PC-9 (cell line): ENCODE data around the gene ROS1. TPM values are rescaled to one million over a fixed set of nuclear protein-coding genes. Genes with fewer than 3 reads are reported as not detected.

Experiments used
- BruUV-seq: library from RNA; stranded (reverse); fragments of 400-500 nt; replicated peaks from 2 replicates; lab custom pipeline; 2021; lab: Mats Ljungman, UMichigan
- CTCF ChIA-PET: fragments of 300-600 bp; sonication (Branson Sonifier 250); formaldehyde crosslinking; loops from one replicate; lab custom pipeline; 2022; ENCODE audit warnings: antibody characterized with exemption; lab: Charles Lee
- POLR2A ChIA-PET: fragments of 300-600 bp; sonication (Branson Sonifier 250); formaldehyde crosslinking; loops from one replicate; lab custom pipeline; 2022; ENCODE audit warnings: antibody characterized with exemption; ENCODE audit not compliant: unreplicated experiment; lab: Charles Lee
- DNase-seq, 2 experiments: peaks; one replicate each; pipeline versions ENCODE4 v3.0.0 to v3.0.0-alpha.2; 2015 to 2022; ENCODE audit warnings: mixed read lengths in 1 of 2
- H2AFZ ChIP-seq: fragments of 200-600 bp; sonication (generic); 2 replicates; pipeline ENCODE4 v1.8.1; 2017; ENCODE audit warnings: antibody characterized with exemption
- H3F3A ChIP-seq: fragments of 200-600 bp; sonication (generic); 2 replicates; pipeline ENCODE4 v1.8.1; 2017; ENCODE audit warnings: antibody characterized with exemption, mild to moderate bottlenecking, low read depth; ENCODE audit not compliant: insufficient read depth
- H3K27ac ChIP-seq: fragments of 200-600 bp; sonication (generic); 2 replicates; pipeline ENCODE4 v1.6.1; 2016; ENCODE audit warnings: mixed run types
- H3K27me3 ChIP-seq: fragments of 200-600 bp; sonication (generic); 2 replicates; pipeline ENCODE4 v1.6.1; 2016; ENCODE audit warnings: low read depth, mixed run types; ENCODE audit not compliant: insufficient read depth
- H3K36me3 ChIP-seq: fragments of 200-600 bp; sonication (generic); 2 replicates; pipeline ENCODE4 v1.6.1; 2016; ENCODE audit warnings: low read depth, mixed run types
- H3K4me1 ChIP-seq: fragments of 200-600 bp; sonication (generic); replicated peaks from 2 replicates; pipeline ENCODE4 v1.6.1; 2016; ENCODE audit warnings: mixed run types; ENCODE audit not compliant: insufficient read depth
- H3K4me2 ChIP-seq: fragments of 200-600 bp; sonication (generic); 2 replicates; pipeline ENCODE4 v1.6.1; 2017; ENCODE audit warnings: mixed run types
- H3K4me3 ChIP-seq: fragments of 200-600 bp; sonication (generic); 2 replicates; pipeline ENCODE4 v1.6.1; 2016; ENCODE audit warnings: mixed run types
- H3K79me2 ChIP-seq: fragments of 200-600 bp; sonication (generic); 2 replicates; pipeline ENCODE4 v1.6.1; 2017; ENCODE audit warnings: low read depth, mixed run types
- H3K9me2 ChIP-seq: fragments of 200-600 bp; sonication (generic); 2 replicates; pipeline ENCODE4 v1.8.1; 2017; ENCODE audit warnings: mild to moderate bottlenecking; ENCODE audit not compliant: insufficient read depth
- H3K9me3 ChIP-seq: fragments of 200-600 bp; sonication (generic); 2 replicates; pipeline ENCODE4 v1.8.1; 2016; ENCODE audit warnings: low read depth; ENCODE audit not compliant: insufficient read depth
- H4K20me1 ChIP-seq: fragments of 200-600 bp; sonication (generic); 2 replicates; pipeline ENCODE4 v1.8.1; 2017; ENCODE audit not compliant: insufficient read depth
- CTCF ChIP-seq: fragments of 200-600 bp; sonication (generic); conservative IDR thresholded peaks from 2 replicates; pipeline ENCODE4 v1.6.1; 2017; ENCODE audit warnings: mixed run types, antibody characterized with exemption, mild to moderate bottlenecking, moderate library complexity
- EZH2 ChIP-seq: fragments of 200-600 bp; sonication (generic); IDR thresholded peaks from 2 replicates; pipeline ENCODE4 v1.8.0; 2017; ENCODE audit warnings: antibody characterized with exemption, low read depth
- intact Hi-C: fragments of 100-400 bp; cut with micrococcal nuclease; formaldehyde crosslinking; loops from one replicate; pipeline ENCODE4 v1.10.0; 2022; ENCODE audit not compliant: unreplicated experiment
- total RNA-seq: library from RNA; stranded (reverse); gene quantifications from 2 replicates; pipeline ENCODE4 v1.2.3, GENCODE V29; 2021

ROS1 gene
- total RNA-seq, 1 experiment from 2014 or later = not detected

- no peaks in the 10 kb centered on the region; the same call in 1 of the 2 replicates for H3K9me3 ChIP-seq
Measured at GRCh38 chr6:117396228-117396627, 29.5 kb downstream of the ROS1 start.

GRCh38 chr6:117395164-117395563 lies 30.6 kb downstream of the ROS1 start:
- CTCF ChIA-PET = no interaction called here
- intact Hi-C loops = no loop called here
- Histone ChIP-seq H3K4me1 (peaks cover 12% of the 10 kb centered on the region), H2AFZ (no peak overlapping the region), H3K9me3 (no peaks in the 10 kb centered on the region; the same call in 1 of the 2 replicates), H4K20me1 (no peaks in the 10 kb centered on the region), H3K79me2 (no peaks in the 10 kb centered on the region), H3K27me3 (no peaks in the 10 kb centered on the region), H3K27ac (no peak overlapping the region), H3K36me3 (no peaks in the 10 kb centered on the region), H3F3A (no peaks in the 10 kb centered on the region), H3K4me3 (no peak overlapping the region), H3K4me2 (no peak overlapping the region), H3K9me2 (0 out of 2 replicates have a peak, but pooled peaks cover 3% of the 10 kb centered on the region)
- DNase-seq = no peak
- no TSS peak for BruUV-seq
- POLR2A ChIA-PET = no interaction called here
- no peak for TF ChIP-seq EZH2
- no peak for TF ChIP-seq CTCF

More at GRCh38 chr6:117396228-117396627, 29.5 kb downstream of the ROS1 start:
- Histone ChIP-seq H4K20me1 (no peaks in the 10 kb centered on the region), H3K27me3 (no peaks in the 10 kb centered on the region), H3K4me2 (no peak overlapping the region), H3K36me3 (no peaks in the 10 kb centered on the region), H3K27ac (no peak overlapping the region), H3F3A (no peaks in the 10 kb centered on the region), H3K79me2 (no peaks in the 10 kb centered on the region), H3K9me2 (0 out of 2 replicates have a peak, but pooled peaks cover 3% of the 10 kb centered on the region), H3K4me3 (no peak overlapping the region), H3K4me1 (peaks cover 8% of the 10 kb centered on the region), H2AFZ (no peak overlapping the region)
- no peak for TF ChIP-seq EZH2
- TF ChIP-seq CTCF = no peak
- CTCF ChIA-PET = no interaction called here
- BruUV-seq = no TSS peak
- POLR2A ChIA-PET = no interaction called here
- no peak for DNase-seq
- intact Hi-C loops = no loop called here

- intact Hi-C loops = no loop called here
- Histone ChIP-seq H3F3A (peaks cover 8% of the 10 kb centered on the region), H3K4me1 (peaks cover 30% of the 10 kb centered on the region), H3K27me3 (no peaks in the 10 kb centered on the region), H3K9me3 (peaks cover 5% of the 10 kb centered on the region; the same call in 1 of the 2 replicates), H3K9me2 (0 out of 2 replicates have a peak, but pooled peaks cover under 1% of the 10 kb centered on the region), H3K4me2 (no peak overlapping the region), H2AFZ (no peak overlapping the region), H4K20me1 (no peaks in the 10 kb centered on the region), H3K27ac (no peak overlapping the region), H3K4me3 (no peak overlapping the region), H3K36me3 (no peaks in the 10 kb centered on the region), H3K79me2 (no peaks in the 10 kb centered on the region)
- ChIA-PET POLR2A (no interaction called here), CTCF (no interaction called here)
- no peak for TF ChIP-seq EZH2
- no peak for TF ChIP-seq CTCF
- no peak for DNase-seq
- no TSS peak for BruUV-seq
Measured at GRCh38 chr6:117393045-117393444, 32.7 kb downstream of the ROS1 start.
